ENCODE measurements around the gene PLK2.
A peak's percentile ranks its signal among the peaks of the same experiment; 100 is the strongest.

The PLK2 gene

DNA sequence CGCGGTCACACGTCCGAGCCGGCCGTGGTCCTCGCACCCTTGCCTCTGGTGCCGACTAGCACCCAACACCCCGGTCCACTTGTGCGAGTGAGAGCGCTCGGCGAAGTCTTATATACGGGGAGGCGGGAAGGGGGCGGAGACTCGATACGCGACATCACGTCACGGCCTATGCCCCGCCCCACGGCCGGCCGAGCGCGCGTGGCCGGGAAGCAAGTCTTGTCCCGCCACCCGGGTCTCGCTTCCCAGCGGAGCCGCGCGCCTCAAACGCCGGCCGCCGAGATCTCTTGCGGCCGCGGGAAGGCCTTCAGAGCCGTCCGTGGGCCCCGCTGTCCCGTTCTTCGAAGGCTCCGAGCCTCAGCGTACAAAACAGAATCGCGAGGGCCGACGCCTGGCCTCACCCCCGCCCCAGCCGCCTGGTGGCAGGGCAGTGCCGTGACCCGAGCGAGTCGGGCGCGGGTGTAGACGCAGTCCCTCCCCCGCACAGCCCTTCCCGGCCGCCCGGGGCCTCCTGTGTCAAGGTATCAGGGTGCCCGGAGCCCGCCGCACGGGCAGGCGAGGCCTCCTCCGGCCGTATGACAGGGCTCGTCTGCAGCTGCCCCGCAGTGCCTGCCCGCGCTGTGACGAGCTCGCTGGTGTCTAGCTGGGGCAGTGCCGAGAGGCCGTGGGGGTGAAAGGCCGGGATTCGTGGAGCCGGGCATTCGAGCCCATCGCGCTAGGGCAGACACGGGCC lies at the start of gene PLK2 (continued):
- TF ChIP-seq, protein P1, sequence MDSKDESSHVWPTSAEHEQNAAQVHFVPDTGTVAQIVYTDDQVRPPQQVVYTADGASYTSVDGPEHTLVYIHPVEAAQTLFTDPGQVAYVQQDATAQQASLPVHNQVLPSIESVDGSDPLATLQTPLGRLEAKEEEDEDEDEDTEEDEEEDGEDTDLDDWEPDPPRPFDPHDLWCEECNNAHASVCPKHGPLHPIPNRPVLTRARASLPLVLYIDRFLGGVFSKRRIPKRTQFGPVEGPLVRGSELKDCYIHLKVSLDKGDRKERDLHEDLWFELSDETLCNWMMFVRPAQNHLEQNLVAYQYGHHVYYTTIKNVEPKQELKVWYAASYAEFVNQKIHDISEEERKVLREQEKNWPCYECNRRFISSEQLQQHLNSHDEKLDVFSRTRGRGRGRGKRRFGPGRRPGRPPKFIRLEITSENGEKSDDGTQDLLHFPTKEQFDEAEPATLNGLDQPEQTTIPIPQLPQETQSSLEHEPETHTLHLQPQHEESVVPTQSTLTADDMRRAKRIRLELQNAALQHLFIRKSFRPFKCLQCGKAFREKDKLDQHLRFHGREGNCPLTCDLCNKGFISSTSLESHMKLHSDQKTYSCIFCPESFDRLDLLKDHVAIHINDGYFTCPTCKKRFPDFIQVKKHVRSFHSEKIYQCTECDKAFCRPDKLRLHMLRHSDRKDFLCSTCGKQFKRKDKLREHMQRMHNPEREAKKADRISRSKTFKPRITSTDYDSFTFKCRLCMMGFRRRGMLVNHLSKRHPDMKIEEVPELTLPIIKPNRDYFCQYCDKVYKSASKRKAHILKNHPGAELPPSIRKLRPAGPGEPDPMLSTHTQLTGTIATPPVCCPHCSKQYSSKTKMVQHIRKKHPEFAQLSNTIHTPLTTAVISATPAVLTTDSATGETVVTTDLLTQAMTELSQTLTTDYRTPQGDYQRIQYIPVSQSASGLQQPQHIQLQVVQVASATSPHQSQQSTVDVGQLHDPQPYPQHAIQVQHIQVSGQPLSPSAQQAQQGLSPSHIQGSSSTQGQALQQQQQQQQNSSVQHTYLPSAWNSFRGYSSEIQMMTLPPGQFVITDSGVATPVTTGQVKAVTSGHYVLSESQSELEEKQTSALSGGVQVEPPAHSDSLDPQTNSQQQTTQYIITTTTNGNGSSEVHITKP (tag by site-specific recombination; IDR thresholded peaks at IDR 0.05), result peak; percentile 81
- TF ChIP-seq ZNF174 (tag by site-specific recombination; IDR thresholded peaks at IDR 0.05) (0 out of 2 replicates have a peak, but pooled peaks have one; percentile 13), ZNF138 (tag by site-specific recombination; IDR thresholded peaks at IDR 0.05; ENCODE audit: borderline replicate concordance) (no peak), ZNF501 (tag by site-specific recombination; IDR thresholded peaks at IDR 0.05) (0 out of 2 replicates have a peak, but pooled peaks have one; percentile 32), SP3 (tag by site-specific recombination; IDR thresholded peaks at IDR 0.05) (peak; percentile 89), CTCF (tag by site-specific recombination; IDR thresholded peaks at IDR 0.05) (peak; percentile 30; the same call in 1 of the 2 replicates), GLI4 (tag by site-specific recombination; IDR thresholded peaks at IDR 0.05) (no peak), ZNF416 (tag by site-specific recombination; IDR thresholded peaks at IDR 0.05) (no peak), ZNF335 (tag by site-specific recombination; conservative IDR thresholded peaks at IDR 0.05) (peak; percentile 99), ZNF785 (tag by site-specific recombination; IDR thresholded peaks at IDR 0.05) (0 out of 2 replicates have a peak, but pooled peaks have one; percentile 10), MEIS1 (CRISPR knock-in tag; IDR thresholded peaks at IDR 0.05; ENCODE audit: borderline replicate concordance) (no peak), ZNF473 (tag by site-specific recombination; IDR thresholded peaks at IDR 0.05) (no peak), HOXD13 (CRISPR knock-in tag; IDR thresholded peaks at IDR 0.05; ENCODE audit: borderline replicate concordance) (no peak), ZNF302 (tag by site-specific recombination; IDR thresholded peaks at IDR 0.05; ENCODE audit: low read depth) (no peak), ZNF776 (tag by site-specific recombination; IDR thresholded peaks at IDR 0.05; ENCODE audit: borderline replicate concordance) (no peak), ZNF266 (tag by site-specific recombination; IDR thresholded peaks at IDR 0.05; ENCODE audit: low read depth) (no peak), ZSCAN16 (tag by site-specific recombination; IDR thresholded peaks at IDR 0.05) (no peak), ZNF2 (tag by site-specific recombination; IDR thresholded peaks at IDR 0.05) (0 out of 2 replicates have a peak, but pooled peaks have one; percentile 75), ZNF354C (tag by site-specific recombination; IDR thresholded peaks at IDR 0.05; ENCODE audit: borderline replicate concordance, low read depth) (no peak), ZBTB48 (tag by site-specific recombination; IDR thresholded peaks at IDR 0.05) (peak; percentile 93), ZNF549 (tag by site-specific recombination; IDR thresholded peaks at IDR 0.05) (no peak), ZFHX2 (tag by site-specific recombination; conservative IDR thresholded peaks at IDR 0.05) (peak; percentile 77), PRDM6 (tag by site-specific recombination; IDR thresholded peaks at IDR 0.05) (no peak), ZNF10 (tag by site-specific recombination; IDR thresholded peaks at IDR 0.05) (no peak), SP7 (tag by site-specific recombination; IDR thresholded peaks at IDR 0.05) (peak; percentile 65; the same call in 1 of the 2 replicates), ZNF792 (tag by site-specific recombination; IDR thresholded peaks at IDR 0.05) (no peak), ZNF677 (tag by site-specific recombination; IDR thresholded peaks at IDR 0.05) (no peak), ZNF701 (tag by site-specific recombination; IDR thresholded peaks at IDR 0.05) (no peak), SETDB1 (IDR thresholded peaks at IDR 0.05; ENCODE audit: insufficient read length, low read length) (no peak), YY2 (tag by site-specific recombination; IDR thresholded peaks at IDR 0.05) (no peak), ZBTB21 (tag by site-specific recombination; IDR thresholded peaks at IDR 0.05) (peak; percentile 68), HOXC10 (CRISPR knock-in tag; IDR thresholded peaks at IDR 0.05) (no peak), ZNF561 (tag by site-specific recombination; IDR thresholded peaks at IDR 0.05; ENCODE audit: borderline replicate concordance) (0 out of 2 replicates have a peak, but pooled peaks have one; percentile 60)
- TF ChIP-seq, protein P2, sequence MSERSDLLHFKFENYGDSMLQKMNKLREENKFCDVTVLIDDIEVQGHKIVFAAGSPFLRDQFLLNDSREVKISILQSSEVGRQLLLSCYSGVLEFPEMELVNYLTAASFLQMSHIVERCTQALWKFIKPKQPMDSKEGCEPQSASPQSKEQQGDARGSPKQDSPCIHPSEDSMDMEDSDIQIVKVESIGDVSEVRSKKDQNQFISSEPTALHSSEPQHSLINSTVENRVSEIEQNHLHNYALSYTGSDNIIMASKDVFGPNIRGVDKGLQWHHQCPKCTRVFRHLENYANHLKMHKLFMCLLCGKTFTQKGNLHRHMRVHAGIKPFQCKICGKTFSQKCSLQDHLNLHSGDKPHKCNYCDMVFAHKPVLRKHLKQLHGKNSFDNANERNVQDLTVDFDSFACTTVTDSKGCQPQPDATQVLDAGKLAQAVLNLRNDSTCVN (tag by site-specific recombination; optimal IDR thresholded peaks at IDR 0.05), result peak; percentile 95

Measured in HEK293 (cell line).